Activated T-helper 1 cell treated with anti-CD3 and anti-CD28 coated beads, Interleukin-2, amount 50 U/mL, for 16 hours (primary cell): ENCODE data around the gene LHX3.
"Not testable (repeated sequence)": the region's sequence is repeated elsewhere in the genome, so short reads cannot be mapped to it uniquely, and the experiment has no call there.

Source experiments
- DNase-seq, 2 donors: peaks; one replicate each; pipeline ENCODE4 v3.0.0-alpha.2; 2020; ENCODE audit warnings: low read depth in 1 of 2, low spot score in 1 of 2

LHX3 gene

GRCh38 chr9:136156209-136157120 lies 48.5 kb downstream of the LHX3 start:
- no peak for DNase-seq

DNA sequence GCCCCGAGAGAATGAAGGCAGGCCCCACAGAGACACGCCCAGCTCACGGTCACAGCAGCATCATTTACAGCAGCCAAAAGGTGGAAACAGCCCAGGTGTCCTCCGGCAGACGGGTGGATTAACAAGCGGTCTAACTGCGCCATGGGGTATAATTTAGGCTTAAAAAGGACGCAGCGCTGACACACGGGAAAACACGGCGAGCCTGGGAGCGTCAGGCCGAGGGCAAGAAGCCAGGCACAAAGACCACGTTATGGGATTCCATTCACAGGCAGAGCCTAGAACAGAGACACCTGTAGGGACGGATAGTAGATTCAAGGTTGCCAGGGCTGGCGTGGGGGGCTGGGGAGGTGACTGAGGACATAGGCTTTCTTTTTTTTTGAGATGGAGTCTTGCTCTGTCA lies 49.4 kb downstream of the LHX3 start:
- no peak for DNase-seq

- no peak for DNase-seq
Observed at GRCh38 chr9:136154943-136155342, 50.0 kb downstream of the LHX3 start.

- DNase-seq: no peak
Observed at GRCh38 chr9:136153381-136154065, 51.4 kb downstream of the LHX3 start.

DNA sequence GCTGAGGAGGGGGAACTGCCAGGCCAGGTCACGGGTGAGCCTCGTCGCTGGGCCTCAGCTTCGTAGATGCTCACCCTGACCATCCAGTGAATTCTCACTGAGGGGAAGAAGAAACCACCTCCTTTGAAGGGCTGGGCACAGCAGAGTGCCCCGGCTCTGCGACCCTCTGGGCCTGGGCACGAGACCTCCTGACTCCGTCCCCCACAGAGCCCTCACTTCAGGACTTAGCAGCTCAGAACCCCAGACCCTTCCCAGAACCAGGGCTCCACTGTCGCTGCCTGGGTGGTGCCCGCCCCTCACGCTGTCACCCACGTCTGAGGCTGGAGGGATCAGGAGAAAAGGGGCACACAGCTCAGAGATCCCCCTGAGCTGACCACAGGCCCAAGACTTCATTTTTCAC lies 52.0 kb downstream of the LHX3 start:
- DNase-seq: no peak

- no peak for DNase-seq
Observed at GRCh38 chr9:136152543-136152866, 52.4 kb downstream of the LHX3 start.

DNA sequence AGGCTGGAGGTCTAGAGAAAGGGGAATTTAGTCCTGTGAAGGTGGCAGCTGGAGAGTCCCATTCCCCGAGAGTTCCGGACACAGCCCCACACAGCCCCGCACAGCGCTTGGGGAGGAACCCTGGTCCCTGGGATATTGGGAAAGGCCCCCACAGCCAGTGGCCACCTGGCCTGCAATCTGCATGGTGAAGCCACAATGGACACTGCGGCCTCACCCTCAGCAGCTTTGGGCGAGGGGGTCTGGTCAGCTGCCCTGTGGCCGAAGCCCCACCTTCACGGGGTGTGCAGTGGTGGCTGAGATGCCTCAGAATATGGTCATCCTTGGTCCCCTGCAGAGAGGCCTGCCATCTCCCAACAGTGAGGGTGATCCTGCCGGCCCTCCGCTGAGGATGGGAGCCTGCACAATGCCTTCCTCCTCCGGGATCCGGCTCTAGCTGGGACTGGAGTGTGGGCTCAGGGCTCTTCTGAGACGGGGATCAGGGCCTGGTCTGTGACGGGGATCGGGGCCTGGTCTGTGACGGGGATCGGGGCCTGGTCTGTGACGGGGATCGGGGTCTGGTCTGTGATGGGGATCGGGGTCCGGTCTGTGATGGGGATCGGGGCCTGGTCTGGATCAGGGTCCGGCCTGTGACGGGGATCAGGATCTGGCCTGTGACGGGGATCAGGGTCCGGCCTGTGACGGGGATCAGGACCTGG lies 52.9 kb downstream of the LHX3 start:
- no peak for DNase-seq

GRCh38 chr9:136151214-136151804 lies 53.6 kb downstream of the LHX3 start:
- no peak for DNase-seq

DNA sequence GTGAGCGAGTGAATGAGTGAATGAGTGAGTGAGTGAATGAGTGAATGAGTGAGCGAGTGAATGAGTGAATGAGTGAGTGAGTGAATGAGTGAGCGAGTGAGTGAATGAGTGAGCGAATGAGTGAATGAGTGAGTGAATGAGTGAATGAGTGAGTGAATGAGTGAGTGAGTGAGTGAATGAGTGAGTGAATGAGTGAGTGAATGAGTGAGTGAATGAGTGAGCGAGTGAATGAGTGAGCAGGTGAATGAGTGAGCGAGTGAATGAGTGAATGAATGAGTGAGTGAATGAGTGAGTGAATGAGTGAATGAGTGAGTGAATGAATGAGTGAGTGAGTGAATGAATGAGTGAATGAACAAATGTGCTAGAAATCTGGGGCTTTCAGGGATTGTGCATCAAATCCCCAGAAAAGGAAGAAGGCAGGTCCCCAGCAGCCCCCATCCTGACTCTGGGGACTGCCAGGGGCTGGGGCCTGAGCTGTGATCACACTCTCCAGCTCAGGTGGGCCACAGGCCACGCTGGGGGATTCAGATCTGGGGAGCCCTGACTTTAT lies 54.2 kb downstream of the LHX3 start:
- not testable (repeated sequence) for DNase-seq

DNA sequence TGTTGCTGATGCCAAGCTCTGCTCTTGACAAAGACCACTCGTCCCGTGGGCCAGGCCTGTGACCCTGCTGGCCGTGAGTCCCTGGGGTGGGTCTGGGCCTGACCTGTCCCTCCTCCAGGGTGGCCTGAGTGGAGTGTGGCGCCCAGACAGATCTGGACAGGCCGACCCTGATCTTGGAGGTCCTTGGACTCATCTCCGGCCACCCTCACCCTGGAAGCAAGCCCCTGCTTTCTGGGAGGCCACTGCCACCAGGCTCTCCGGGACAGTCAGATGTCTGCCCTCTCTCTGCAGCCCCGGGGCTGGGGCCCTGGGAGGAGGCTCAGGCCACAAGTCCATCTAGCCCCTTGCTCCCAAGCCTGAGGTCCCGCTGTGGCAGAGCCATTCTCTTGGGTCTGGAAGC lies 55.1 kb downstream of the LHX3 start:
- DNase-seq: no peak

DNA sequence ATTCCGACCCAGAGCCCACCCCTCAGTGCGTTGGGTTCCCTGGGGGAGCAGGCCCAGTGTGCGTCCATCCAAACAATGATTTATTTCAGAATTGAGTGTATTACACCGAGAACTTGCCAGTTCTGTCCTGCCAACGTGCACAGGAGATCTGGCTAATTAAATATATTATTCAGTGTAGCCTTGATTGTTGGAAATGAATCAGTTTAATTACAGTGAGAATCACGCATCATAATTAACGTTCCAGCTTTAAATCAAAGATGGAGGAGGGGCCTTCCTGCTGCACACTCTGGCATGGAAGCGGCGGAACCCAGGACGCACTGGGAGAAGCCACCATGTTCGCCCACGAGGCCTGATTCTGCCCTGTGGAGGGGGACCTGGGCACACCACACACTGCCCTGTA lies 55.6 kb downstream of the LHX3 start:
- no peak for DNase-seq

GRCh38 chr9:136148766-136149165 lies 56.2 kb downstream of the LHX3 start:
- DNase-seq: no peak

DNA sequence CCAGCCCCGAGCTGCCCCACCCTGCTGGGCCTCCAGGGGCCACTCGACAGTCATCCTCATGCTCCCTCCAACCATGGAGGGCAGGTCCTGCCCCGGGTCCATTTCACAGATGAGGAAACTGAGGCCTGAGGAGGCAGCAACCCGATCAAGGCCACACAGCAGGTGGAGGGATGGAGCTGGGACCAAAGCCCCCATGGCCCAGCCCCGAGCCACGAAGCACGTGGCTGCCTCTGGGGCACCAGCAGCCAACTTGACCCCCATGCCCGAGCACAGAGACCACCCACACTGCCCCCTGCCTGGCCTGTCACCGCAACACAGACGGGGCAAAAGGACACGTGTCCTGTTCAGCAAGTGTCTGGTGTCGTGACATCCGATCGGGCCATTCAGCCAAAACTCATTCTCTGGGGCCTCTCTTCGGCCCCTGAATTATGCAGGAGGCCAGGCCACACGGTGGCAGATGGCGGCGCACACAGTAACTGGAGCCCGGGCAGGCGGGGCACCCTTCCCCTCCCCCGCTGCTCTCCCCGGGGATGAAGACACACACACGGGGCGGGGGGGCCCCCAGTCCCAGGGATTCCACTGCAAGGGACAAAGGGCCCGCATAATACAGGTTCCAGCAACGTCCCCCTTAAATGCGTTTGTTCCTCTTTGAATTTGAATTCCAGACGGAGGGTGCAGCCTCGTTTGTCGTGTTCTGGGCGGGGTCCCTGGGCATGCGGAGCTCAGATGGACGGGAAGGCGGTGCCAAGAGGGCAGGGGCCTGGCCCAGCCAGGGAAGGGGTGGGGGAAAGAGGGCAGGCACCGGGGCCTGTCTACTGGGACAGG lies 56.8 kb downstream of the LHX3 start:
- no peak for DNase-seq

- DNase-seq: no peak
Observed at GRCh38 chr9:136147038-136147889, 57.7 kb downstream of the LHX3 start.
